HEK293T (cell line): Measurements from ENCODE around the gene FBN1.

Experiments
- CTCF ChIA-PET: fragments of 350-600 bp; formaldehyde crosslinking; extraction: SDS; loops from one replicate; lab custom pipeline; 2021; ENCODE audit warnings: antibody characterized with exemption, inconsistent platforms; lab: Yijun Ruan, JAX
- POLR2A ChIA-PET: fragments of 350-600 bp; formaldehyde crosslinking; extraction: SDS; loops from one replicate; lab custom pipeline; 2020; ENCODE audit warnings: antibody characterized with exemption, inconsistent platforms; lab: Yijun Ruan, JAX
- DNase-seq: peaks from one replicate; pipeline ENCODE4 v3.0.0; 2012; ENCODE audit warnings: mixed read lengths; ENCODE audit errors: extremely low spot score
- ARNT ChIP-seq: fragments of 450-650 bp; IDR thresholded peaks from 2 replicates; pipeline ENCODE4 v1.6.1; 2017; ENCODE audit warnings: mild to moderate bottlenecking
- BHLHE40 ChIP-seq: fragments of 450-650 bp; IDR thresholded peaks from 2 replicates; pipeline ENCODE4 v1.6.1; 2016; ENCODE audit warnings: mild to moderate bottlenecking, moderate library complexity, borderline replicate concordance
- CTBP1 ChIP-seq: fragments of 450-650 bp; IDR thresholded peaks from 2 replicates; pipeline ENCODE4 v1.6.1; 2016; ENCODE audit warnings: borderline replicate concordance
- ELF4 ChIP-seq: fragments of 450-650 bp; IDR thresholded peaks from 2 replicates; pipeline ENCODE4 v1.6.1; 2017; ENCODE audit warnings: antibody characterized with exemption
- FOXA1 ChIP-seq: fragments of 450-650 bp; IDR thresholded peaks from 2 replicates; pipeline ENCODE4 v1.6.1; 2016; ENCODE audit warnings: mild to moderate bottlenecking
- FOXK2 ChIP-seq: fragments of 450-650 bp; IDR thresholded peaks from 2 replicates; pipeline ENCODE4 v1.6.1; 2016; ENCODE audit warnings: mild to moderate bottlenecking
- FOXM1 ChIP-seq: fragments of 450-650 bp; IDR thresholded peaks from 2 replicates; pipeline ENCODE4 v1.6.1; 2017; ENCODE audit warnings: mild to moderate bottlenecking, borderline replicate concordance
- HDGF ChIP-seq: fragments of 450-650 bp; IDR thresholded peaks from 2 replicates; pipeline ENCODE4 v1.6.1; 2017; ENCODE audit warnings: antibody characterized with exemption, borderline replicate concordance
- L3MBTL2 ChIP-seq: fragments of 450-650 bp; conservative IDR thresholded peaks from 2 replicates; pipeline ENCODE4 v1.6.1; 2016; ENCODE audit warnings: mild to moderate bottlenecking
- LEF1 ChIP-seq: fragments of 450-650 bp; IDR thresholded peaks from 2 replicates; pipeline ENCODE4 v1.6.1; 2017; ENCODE audit warnings: mild to moderate bottlenecking, borderline replicate concordance
- NFRKB ChIP-seq: fragments of 450-650 bp; IDR thresholded peaks from 2 replicates; pipeline ENCODE4 v1.6.1; 2016; ENCODE audit warnings: mild to moderate bottlenecking, moderate library complexity
- SP1 ChIP-seq: fragments of 450-650 bp; IDR thresholded peaks from 2 replicates; pipeline ENCODE4 v1.6.1; 2017
- SUZ12 ChIP-seq: fragments of 450-650 bp; IDR thresholded peaks from 2 replicates; pipeline ENCODE4 v1.6.1; 2016; ENCODE audit warnings: mild to moderate bottlenecking
- TARDBP ChIP-seq: fragments of 450-650 bp; IDR thresholded peaks from 2 replicates; pipeline ENCODE4 v1.6.1; 2016
- ZNF384 ChIP-seq: fragments of 450-650 bp; IDR thresholded peaks from 2 replicates; pipeline ENCODE4 v1.6.1; 2016
- TF ChIP-seq, protein P1 (sequence below): fragments of 450-650 bp; IDR thresholded peaks from 2 replicates; pipeline ENCODE4 v1.6.1; 2016

Gene FBN1

DNA sequence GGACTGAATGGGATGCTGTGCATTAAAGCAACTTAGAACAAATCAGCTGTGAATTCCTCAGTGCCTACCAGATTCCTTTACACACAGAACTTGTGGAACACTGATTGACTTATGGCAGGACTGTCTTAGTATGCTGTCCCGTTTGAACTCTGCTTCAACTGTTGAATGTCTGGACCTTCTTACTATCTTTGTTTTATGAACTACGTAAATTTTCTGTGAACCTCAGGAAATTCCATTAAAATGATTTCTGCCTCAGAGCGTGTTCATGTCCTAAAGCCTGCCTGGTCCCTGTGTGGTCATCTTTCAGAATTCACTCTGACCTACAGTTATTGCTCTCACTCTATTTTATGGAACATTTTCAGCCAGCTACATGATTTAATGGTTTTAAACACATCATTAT is 29.4 kb upstream of the FBN1 start:
- POLR2A ChIA-PET, result no interaction called here
- TF ChIP-seq SP1, result no peak
- TF ChIP-seq SUZ12, result no peak
- no peak for TF ChIP-seq NFRKB
- no peak for TF ChIP-seq L3MBTL2
- no peak for TF ChIP-seq ZNF384
- no peak for TF ChIP-seq FOXK2
- no peak for TF ChIP-seq ARNT
- no peak for TF ChIP-seq LEF1
- TF ChIP-seq TARDBP, result no peak
- TF ChIP-seq BHLHE40, result no peak
- TF ChIP-seq HDGF, result no peak
- TF ChIP-seq ELF4, result no peak
- no peak for TF ChIP-seq CTBP1
- no peak for TF ChIP-seq FOXM1
- TF ChIP-seq, protein P1, sequence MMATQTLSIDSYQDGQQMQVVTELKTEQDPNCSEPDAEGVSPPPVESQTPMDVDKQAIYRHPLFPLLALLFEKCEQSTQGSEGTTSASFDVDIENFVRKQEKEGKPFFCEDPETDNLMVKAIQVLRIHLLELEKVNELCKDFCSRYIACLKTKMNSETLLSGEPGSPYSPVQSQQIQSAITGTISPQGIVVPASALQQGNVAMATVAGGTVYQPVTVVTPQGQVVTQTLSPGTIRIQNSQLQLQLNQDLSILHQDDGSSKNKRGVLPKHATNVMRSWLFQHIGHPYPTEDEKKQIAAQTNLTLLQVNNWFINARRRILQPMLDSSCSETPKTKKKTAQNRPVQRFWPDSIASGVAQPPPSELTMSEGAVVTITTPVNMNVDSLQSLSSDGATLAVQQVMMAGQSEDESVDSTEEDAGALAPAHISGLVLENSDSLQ, result no peak
- no peak for TF ChIP-seq FOXA1
- no peak for DNase-seq
- CTCF ChIA-PET, result no interaction called here

DNA sequence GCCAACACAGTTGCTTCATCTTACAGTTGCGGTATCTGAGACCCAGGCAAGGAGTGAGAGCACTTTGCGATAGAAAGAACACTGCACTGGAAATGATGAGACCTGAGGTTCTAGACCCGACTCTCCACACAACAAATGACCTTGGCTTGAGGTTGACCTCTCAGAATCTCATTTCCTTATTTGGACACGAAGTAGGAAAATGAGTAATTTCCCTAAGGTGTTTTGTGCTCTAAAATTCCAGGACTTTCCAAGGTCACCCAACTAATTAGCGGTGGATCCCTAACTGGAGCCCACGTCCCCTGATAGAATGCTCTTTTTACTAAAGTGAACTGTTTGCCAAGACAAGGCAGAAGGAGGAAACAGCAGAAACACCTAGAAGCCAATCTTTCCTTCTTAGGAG is 26.7 kb upstream of the FBN1 start:
- ChIA-PET CTCF (no interaction called here), POLR2A (no interaction called here)
- TF ChIP-seq L3MBTL2 (no peak), CTBP1 (no peak), FOXM1 (no peak), FOXK2 (no peak), BHLHE40 (no peak), ZNF384 (no peak), NFRKB (no peak)
- DNase-seq, result no peak

DNA sequence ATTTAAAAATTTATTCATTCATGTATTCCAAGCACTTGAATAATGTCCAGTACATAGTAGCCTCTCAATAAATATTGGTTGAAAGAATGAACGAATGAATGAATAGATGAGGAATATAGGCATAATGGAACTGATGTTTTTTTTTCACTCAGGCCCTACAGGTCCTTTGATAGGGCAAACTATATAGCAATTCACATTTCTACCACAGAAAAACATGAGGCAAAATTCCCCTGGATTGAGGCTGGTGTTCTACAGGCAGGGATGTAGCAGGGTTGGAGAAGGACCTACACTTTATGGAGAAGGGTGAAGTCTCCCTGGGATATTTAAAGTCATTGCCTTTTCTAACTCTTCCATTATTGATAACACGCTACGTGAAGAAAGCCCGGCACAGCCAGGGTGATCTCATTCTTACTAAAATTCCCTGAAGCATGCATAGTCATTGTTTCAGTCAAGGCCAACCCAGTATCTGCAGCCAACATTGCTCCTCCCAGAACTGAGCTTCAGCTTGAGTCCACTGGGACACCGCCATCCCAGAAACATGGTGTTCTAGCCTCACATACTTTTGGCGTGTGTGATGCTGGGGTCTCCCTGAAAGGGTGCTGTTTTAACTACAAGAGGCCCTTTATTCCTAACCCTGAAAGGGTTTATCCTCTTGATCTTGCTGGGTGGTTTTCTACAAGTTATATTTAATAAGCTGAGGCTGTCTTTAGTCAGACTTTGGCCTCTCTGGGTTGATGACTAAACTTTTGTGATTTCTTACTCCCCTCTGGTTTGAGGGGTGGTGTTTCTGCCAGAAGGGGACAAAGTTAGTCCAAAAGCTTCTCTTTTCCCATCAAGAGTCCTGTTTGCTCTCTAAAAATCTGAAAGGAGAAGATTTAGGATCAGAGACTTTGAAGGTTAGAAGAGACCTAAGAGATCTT is 25.9 kb upstream of the FBN1 start:
- ChIA-PET CTCF (no interaction called here), POLR2A (no interaction called here)
- TF ChIP-seq FOXK2 (no peak), SUZ12 (no peak), ELF4 (no peak), L3MBTL2 (no peak), TARDBP (no peak), FOXM1 (no peak), CTBP1 (no peak), ZNF384 (no peak), ARNT (no peak), FOXA1 (no peak), NFRKB (no peak), HDGF (no peak), LEF1 (no peak), SP1 (no peak), BHLHE40 (no peak)
- TF ChIP-seq, protein P1, result no peak
- DNase-seq, result no peak

DNA sequence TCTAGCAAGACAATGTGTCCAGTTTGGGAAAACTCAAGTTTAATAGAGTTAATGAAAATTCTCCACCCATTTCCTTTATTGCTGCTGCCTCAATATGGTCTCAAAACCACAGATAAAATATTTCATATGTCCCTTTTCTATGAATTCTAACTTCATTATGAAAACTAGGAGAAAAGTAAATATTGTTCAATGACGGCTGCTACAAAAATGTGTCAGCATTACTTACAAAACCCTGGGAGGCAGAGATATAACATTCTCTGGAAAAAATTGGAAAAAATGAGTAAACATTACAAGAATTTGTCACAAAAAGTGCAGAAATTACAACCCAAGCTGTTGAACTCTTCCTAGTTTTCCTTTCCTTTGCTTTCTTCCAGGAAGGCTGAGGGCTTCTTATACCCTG is 22.2 kb upstream of the FBN1 start:
- ChIA-PET CTCF (no interaction called here), POLR2A (no interaction called here)
- DNase-seq, result no peak
- TF ChIP-seq BHLHE40 (no peak), ARNT (no peak), HDGF (no peak), SP1 (no peak), FOXK2 (no peak), ZNF384 (no peak), TARDBP (no peak), L3MBTL2 (no peak), SUZ12 (no peak), LEF1 (no peak), ELF4 (no peak), NFRKB (no peak), FOXA1 (no peak), CTBP1 (no peak)
- TF ChIP-seq, protein P1, result no peak

DNA sequence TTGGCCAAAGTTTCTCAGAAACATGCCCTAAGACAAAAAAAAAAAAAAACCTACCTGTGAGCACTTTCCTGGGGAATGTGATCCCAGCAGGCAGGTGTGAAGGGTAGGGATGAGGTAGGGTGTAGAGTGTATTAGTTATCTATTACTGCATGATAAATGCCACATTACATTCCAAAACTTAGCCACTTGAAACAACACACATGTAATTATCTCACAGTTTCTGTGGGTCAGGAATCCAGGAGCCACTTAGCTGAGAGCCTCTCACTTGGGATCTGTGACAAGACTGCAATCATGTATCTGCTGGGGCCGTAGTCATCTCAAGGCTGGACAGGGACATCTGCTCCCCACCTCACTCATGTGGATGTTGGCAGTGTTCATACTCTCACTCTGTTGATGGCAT is 18.9 kb upstream of the FBN1 start:
- DNase-seq, result no peak
- ChIA-PET POLR2A (no interaction called here), CTCF (no interaction called here)
- TF ChIP-seq L3MBTL2, result no peak
- no peak for TF ChIP-seq ARNT
- TF ChIP-seq SP1, result no peak
- no peak for TF ChIP-seq TARDBP
- TF ChIP-seq LEF1, result no peak
- no peak for TF ChIP-seq CTBP1
- TF ChIP-seq FOXM1, result no peak
- TF ChIP-seq, protein P1, result no peak
- no peak for TF ChIP-seq HDGF
- TF ChIP-seq ZNF384, result no peak
- TF ChIP-seq ELF4, result no peak
- no peak for TF ChIP-seq FOXK2
- no peak for TF ChIP-seq FOXA1
- TF ChIP-seq SUZ12, result no peak
